Prostate gland (tissue), 2 donors: ENCODE results near the gene TMEM62.
A peak's percentile ranks its signal among the peaks of the same experiment; 100 is the strongest.

Experiments used
- CTCF ChIP-seq, 4 experiments: fragments of 200-600 bp in 2 of 4; fragments of 450-650 bp in 2 of 4; sonication (generic) in 2 of 4; IDR thresholded peaks; 1 replicate in 3 of 4; 2 replicates in 1 of 4; pipeline ENCODE4 v1.5.1; 2016 to 2019; ENCODE audit warnings: antibody characterized with exemption in 4 of 4, mild to moderate bottlenecking in 2 of 4, moderate library complexity in 2 of 4
- POLR2A ChIP-seq: fragments of 450-650 bp; IDR thresholded peaks from one replicate; pipeline ENCODE4 v1.6.1; 2016; ENCODE audit warnings: antibody characterized with exemption, mild to moderate bottlenecking
- POLR2AphosphoS5 ChIP-seq: sonication (generic); formaldehyde crosslinking; IDR thresholded peaks from one replicate; pipeline ENCODE4 v1.6.1; 2017; ENCODE audit warnings: antibody characterized with exemption

GRCh38 chr15:43127752-43128151 is 5.6 kb upstream of the TMEM62 start:
- TF ChIP-seq CTCF (IDR thresholded peaks at IDR 0.05) (no peak), POLR2A (no peak), POLR2AphosphoS5 (peak; percentile 93)
